Measurements from ENCODE around the gene MYO3A.

DNA sequence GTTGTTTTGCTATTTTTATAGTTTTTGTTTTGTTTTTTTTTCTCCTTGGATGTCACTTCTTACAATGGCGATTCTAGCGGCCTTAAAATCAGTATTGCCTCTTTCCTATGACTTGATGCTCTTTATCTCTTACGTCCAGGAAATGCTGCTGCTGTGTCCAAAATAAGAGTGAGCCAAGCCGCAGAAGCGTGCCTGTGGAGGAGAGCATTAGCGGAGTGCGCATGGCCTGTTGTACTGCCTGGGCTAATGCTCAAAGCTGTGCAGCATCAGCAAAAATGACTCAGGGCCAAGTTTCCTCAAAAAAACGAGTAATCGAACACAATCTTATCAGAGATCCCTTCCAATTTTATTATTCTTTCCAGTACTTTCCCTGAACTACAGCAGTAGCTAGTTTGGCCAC lies 264.1 kb downstream of the MYO3A start:
- no peak for TF ChIP-seq EZH2 (IDR thresholded peaks at IDR 0.05; ENCODE audit: borderline replicate concordance, low read length)
- no peak for TF ChIP-seq CTCF (IDR thresholded peaks at IDR 0.05; ENCODE audit: low read length)
